ENCODE data around the gene HAGH.

DNA sequence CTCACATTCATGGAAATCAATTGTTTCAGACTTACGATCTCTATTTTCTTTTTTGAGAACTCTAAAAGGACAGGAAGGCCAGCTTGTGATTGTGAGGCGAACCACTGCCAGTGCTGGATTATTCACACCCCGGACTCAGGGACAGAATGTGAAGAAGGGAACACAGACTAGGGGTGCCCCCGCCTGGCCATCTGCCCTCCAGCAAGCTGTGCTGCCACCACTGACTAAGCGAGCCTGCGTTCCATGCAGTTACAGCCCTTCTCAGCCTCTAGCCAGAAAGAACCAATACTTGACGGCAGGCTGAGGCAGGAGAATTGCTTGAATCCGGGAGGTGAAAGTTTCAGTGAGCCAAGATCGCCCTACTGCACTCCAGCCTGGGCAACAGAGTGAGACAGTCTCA lies 2.8 kb downstream of the HAGH start:
- TF ChIP-seq, protein P1, sequence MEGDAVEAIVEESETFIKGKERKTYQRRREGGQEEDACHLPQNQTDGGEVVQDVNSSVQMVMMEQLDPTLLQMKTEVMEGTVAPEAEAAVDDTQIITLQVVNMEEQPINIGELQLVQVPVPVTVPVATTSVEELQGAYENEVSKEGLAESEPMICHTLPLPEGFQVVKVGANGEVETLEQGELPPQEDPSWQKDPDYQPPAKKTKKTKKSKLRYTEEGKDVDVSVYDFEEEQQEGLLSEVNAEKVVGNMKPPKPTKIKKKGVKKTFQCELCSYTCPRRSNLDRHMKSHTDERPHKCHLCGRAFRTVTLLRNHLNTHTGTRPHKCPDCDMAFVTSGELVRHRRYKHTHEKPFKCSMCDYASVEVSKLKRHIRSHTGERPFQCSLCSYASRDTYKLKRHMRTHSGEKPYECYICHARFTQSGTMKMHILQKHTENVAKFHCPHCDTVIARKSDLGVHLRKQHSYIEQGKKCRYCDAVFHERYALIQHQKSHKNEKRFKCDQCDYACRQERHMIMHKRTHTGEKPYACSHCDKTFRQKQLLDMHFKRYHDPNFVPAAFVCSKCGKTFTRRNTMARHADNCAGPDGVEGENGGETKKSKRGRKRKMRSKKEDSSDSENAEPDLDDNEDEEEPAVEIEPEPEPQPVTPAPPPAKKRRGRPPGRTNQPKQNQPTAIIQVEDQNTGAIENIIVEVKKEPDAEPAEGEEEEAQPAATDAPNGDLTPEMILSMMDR (IDR thresholded peaks at IDR 0.05) = no peak
- no peak for TF ChIP-seq POLR2A (IDR thresholded peaks at IDR 0.05)
